ENCODE measurements around the gene PMPCA. TPM values are rescaled to one million over a fixed set of nuclear protein-coding genes. Genes with fewer than 3 reads are reported as not detected.

Gene PMPCA
- total RNA-seq, 3 donors from 2014 or later (not counting 1 experiment from before 2014, with no cell fraction given): 78.3 to 84.8 (median 79.3) TPM

DNA sequence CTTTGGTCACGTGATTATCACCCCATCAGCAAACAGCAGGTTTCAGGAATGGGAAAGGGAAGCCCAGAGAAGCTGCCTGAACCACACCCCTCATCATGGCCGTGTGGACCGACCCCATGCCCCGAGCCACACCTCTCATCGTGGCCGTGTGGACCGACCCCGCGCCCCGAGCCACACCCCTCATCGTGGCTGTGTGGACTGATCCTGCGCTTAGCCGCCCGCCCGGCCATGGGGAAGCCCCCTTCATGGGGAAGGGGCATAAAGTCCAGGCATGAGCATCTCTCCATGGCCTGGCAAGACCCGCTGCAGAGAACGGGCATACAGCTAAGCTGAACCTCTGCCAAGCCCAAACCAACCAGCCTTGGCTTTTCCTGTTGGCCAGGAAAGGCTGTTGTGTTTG lies 16.9 kb upstream of the PMPCA start:
- Histone ChIP-seq H3K27me3 (ENCODE audit: control insufficient read depth, insufficient read depth, low read length) (no peaks in the 10 kb centered on the region), H3K4me1 (ENCODE audit: control insufficient read depth, insufficient read depth, low read length) (peaks cover 6% of the 10 kb centered on the region), H3K4me3 (ENCODE audit: low read length) (no peak overlapping the region), H3K9me3 (ENCODE audit: control insufficient read depth, insufficient read depth, low read length) (no peaks in the 10 kb centered on the region), H3K27ac (ENCODE audit: low read length) (no peak overlapping the region), H3K36me3 (ENCODE audit: control insufficient read depth, insufficient read depth, low read length) (peaks cover 48% of the 10 kb centered on the region)
- DNase-seq: no peak
- 97% methylated on average over 17 of the region's 17 CpGs for WGBS (ENCODE audit: insufficient coverage)
- H3K4me3 Mint-ChIP-seq: no peak overlapping the region
- intact Hi-C loops (cut with micrococcal nuclease): no loop called here
- peaks cover 0 to 4% of the 10 kb centered on the region in 2 donors for H3K4me1 Mint-ChIP-seq
- H3K9me3 Mint-ChIP-seq: no peaks in the 10 kb centered on the region
- ATAC-seq: no peak
- H3K27ac Mint-ChIP-seq: no peak overlapping the region
- H3K36me3 Mint-ChIP-seq: no peaks in the 10 kb centered on the region
- TF ChIP-seq, protein P1, sequence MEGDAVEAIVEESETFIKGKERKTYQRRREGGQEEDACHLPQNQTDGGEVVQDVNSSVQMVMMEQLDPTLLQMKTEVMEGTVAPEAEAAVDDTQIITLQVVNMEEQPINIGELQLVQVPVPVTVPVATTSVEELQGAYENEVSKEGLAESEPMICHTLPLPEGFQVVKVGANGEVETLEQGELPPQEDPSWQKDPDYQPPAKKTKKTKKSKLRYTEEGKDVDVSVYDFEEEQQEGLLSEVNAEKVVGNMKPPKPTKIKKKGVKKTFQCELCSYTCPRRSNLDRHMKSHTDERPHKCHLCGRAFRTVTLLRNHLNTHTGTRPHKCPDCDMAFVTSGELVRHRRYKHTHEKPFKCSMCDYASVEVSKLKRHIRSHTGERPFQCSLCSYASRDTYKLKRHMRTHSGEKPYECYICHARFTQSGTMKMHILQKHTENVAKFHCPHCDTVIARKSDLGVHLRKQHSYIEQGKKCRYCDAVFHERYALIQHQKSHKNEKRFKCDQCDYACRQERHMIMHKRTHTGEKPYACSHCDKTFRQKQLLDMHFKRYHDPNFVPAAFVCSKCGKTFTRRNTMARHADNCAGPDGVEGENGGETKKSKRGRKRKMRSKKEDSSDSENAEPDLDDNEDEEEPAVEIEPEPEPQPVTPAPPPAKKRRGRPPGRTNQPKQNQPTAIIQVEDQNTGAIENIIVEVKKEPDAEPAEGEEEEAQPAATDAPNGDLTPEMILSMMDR (IDR thresholded peaks at IDR 0.05): no peak
- H3K27me3 Mint-ChIP-seq (ENCODE audit: low read depth in 2 of 2): no peaks in the 10 kb centered on the region

DNA sequence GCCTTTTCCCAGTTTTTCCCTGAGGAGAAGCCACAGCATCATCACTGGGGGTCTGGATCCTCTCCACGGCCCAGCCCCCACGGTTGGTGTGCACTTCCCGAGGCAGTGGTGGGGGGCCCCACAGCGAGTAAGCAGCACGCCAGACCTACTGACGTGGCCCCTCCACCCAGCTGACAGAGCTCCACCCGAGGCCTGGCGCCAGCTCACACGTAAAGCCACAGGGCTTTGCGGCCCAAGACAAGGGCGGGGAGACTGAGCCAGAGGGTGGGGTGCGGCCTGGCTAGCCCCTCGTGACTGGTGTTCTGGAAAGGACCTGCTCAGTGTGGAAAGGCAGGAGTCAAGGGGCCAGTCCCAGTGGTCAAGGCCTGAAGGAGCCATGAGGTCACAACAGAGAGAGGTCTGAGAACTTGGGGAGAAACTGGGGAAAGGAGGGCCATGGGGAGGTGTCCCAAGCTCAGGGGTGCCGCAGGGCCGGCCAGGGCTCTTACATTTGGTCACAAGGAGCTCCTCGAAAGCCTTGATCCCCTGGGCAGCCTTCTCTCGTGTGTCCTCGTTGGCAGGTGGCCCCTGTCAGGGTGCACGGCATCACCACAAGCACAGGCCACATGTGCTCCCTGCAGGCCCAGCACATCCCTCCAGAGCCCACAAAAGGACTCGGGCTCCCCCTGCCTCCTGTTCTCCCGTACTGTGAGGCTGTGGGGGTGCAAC lies 16.0 kb upstream of the PMPCA start:
- Mint-ChIP-seq H3K4me3 (no peak overlapping the region), H3K36me3 (no peaks in the 10 kb centered on the region), H3K9me3 (no peaks in the 10 kb centered on the region), H3K27ac (no peak overlapping the region), H3K27me3 (ENCODE audit: low read depth in 2 of 2) (no peaks in the 10 kb centered on the region), H3K4me1 (peaks cover 9 to 12% of the 10 kb centered on the region in 2 donors)
- Histone ChIP-seq H3K4me3 (ENCODE audit: low read length) (no peak overlapping the region), H3K36me3 (ENCODE audit: control insufficient read depth, insufficient read depth, low read length) (peaks cover 42% of the 10 kb centered on the region), H3K27me3 (ENCODE audit: control insufficient read depth, insufficient read depth, low read length) (no peaks in the 10 kb centered on the region), H3K27ac (ENCODE audit: low read length) (no peak overlapping the region), H3K9me3 (ENCODE audit: control insufficient read depth, insufficient read depth, low read length) (no peaks in the 10 kb centered on the region), H3K4me1 (ENCODE audit: control insufficient read depth, insufficient read depth, low read length) (peaks cover 16% of the 10 kb centered on the region)
- TF ChIP-seq, protein P1 (IDR thresholded peaks at IDR 0.05): no peak
- DNase-seq: no peak
- WGBS (ENCODE audit: insufficient coverage): 94% methylated on average over 21 of the region's 21 CpGs
- intact Hi-C loops (cut with micrococcal nuclease): no loop called here
- no peak for ATAC-seq

DNA sequence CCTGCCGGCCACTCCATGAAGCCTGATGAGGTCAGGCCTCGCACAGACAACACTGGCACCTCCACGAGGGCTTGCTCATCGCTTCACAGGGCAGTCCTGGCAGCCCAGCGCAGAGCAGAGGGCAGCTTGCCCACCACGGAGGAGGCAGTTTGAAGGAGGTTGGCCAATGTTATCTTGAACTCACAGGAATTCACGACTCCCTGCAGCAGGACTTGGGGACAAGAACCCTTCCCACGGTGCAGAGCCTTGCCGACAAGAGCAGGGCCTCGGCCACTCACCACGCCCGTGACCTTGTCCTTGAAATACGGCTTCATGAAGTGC lies 15.5 kb upstream of the PMPCA start:
- Histone ChIP-seq H3K9me3 (ENCODE audit: control insufficient read depth, insufficient read depth, low read length) (no peaks in the 10 kb centered on the region), H3K36me3 (ENCODE audit: control insufficient read depth, insufficient read depth, low read length) (peaks cover 42% of the 10 kb centered on the region), H3K4me3 (ENCODE audit: low read length) (no peak overlapping the region), H3K27me3 (ENCODE audit: control insufficient read depth, insufficient read depth, low read length) (no peaks in the 10 kb centered on the region), H3K4me1 (ENCODE audit: control insufficient read depth, insufficient read depth, low read length) (peaks cover 17% of the 10 kb centered on the region), H3K27ac (ENCODE audit: low read length) (no peak overlapping the region)
- Mint-ChIP-seq H3K27ac (no peak overlapping the region), H3K4me3 (no peak overlapping the region), H3K4me1 (peaks cover 10 to 12% of the 10 kb centered on the region in 2 donors), H3K9me3 (no peaks in the 10 kb centered on the region), H3K27me3 (ENCODE audit: low read depth in 2 of 2) (no peaks in the 10 kb centered on the region), H3K36me3 (no peaks in the 10 kb centered on the region)
- intact Hi-C loops (cut with micrococcal nuclease): no loop called here
- ATAC-seq (no peak), DNase-seq (no peak)
- TF ChIP-seq, protein P1 (IDR thresholded peaks at IDR 0.05): no peak
- WGBS (ENCODE audit: insufficient coverage): 95% methylated on average over 13 of the region's 13 CpGs

All from natural killer cell (primary cell).